ENCODE data around the gene RRM2.

DNA sequence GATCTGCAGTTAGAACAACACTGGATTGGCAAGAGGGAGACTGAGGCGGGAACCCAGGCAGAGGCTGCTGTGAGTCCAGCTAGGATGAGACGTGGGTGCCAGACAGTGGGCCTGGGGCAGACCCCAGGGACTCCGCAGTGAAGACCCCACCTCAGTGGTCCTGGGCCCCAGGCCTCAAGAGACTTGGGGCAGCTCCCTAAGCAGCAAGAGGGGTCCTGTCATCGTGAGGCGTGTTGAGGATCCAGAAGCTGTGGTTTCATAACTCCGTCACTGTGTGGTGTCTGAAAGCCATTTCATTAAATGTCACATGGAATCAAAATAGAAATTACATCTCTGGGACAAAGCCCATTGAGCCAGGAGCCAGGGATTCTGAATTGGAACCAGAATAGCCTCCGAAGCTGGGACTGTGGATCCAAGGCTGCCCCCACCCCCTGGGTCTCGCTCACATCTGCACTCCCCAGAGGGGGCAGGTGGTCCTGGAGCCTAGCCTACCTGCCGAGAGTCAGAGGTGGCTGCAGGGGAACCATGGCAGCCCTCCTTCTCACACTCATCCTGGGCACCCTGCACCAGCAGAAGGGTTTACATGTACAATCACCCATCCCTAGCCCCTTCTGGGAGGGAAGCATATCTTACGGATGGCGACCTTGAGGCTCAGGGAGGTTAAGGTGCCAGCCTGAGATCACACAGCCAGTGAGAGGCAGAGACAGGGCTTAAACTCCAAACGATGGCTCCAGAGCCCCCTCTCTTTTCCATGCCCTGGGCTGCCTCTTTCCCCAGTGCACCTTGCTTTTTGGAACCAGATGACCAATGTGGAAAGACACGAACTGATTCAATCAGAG is 23.2 kb downstream of the RRM2 start:
- TF ChIP-seq, protein P1, sequence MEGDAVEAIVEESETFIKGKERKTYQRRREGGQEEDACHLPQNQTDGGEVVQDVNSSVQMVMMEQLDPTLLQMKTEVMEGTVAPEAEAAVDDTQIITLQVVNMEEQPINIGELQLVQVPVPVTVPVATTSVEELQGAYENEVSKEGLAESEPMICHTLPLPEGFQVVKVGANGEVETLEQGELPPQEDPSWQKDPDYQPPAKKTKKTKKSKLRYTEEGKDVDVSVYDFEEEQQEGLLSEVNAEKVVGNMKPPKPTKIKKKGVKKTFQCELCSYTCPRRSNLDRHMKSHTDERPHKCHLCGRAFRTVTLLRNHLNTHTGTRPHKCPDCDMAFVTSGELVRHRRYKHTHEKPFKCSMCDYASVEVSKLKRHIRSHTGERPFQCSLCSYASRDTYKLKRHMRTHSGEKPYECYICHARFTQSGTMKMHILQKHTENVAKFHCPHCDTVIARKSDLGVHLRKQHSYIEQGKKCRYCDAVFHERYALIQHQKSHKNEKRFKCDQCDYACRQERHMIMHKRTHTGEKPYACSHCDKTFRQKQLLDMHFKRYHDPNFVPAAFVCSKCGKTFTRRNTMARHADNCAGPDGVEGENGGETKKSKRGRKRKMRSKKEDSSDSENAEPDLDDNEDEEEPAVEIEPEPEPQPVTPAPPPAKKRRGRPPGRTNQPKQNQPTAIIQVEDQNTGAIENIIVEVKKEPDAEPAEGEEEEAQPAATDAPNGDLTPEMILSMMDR (conservative IDR thresholded peaks at IDR 0.05 in 1 of 2, IDR thresholded peaks at IDR 0.05 in 1 of 2; ENCODE audit: low read depth in 1 of 2, low read length in 2 of 2): no peak
- TF ChIP-seq EZH2 (IDR thresholded peaks at IDR 0.05; ENCODE audit: low read length, missing control alignments): no peak
